Stimulated activated CD8-positive, alpha-beta memory T cell treated with anti-CD3 and anti-CD28 coated beads, Interleukin-15, amount 100 ng/mL, for 48 hours (primary cell): ENCODE measurements around the gene RGS5.
"Not testable (repeated sequence)": the region's sequence is repeated elsewhere in the genome, so short reads cannot be mapped to it uniquely, and the experiment has no call there.

Experiments used
- DNase-seq, 2 donors: peaks; one replicate each; pipeline ENCODE4 v3.0.0-alpha.2; 2020; ENCODE audit warnings: low read depth in 2 of 2

The RGS5 gene, protein sequence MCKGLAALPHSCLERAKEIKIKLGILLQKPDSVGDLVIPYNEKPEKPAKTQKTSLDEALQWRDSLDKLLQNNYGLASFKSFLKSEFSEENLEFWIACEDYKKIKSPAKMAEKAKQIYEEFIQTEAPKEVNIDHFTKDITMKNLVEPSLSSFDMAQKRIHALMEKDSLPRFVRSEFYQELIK

DNA sequence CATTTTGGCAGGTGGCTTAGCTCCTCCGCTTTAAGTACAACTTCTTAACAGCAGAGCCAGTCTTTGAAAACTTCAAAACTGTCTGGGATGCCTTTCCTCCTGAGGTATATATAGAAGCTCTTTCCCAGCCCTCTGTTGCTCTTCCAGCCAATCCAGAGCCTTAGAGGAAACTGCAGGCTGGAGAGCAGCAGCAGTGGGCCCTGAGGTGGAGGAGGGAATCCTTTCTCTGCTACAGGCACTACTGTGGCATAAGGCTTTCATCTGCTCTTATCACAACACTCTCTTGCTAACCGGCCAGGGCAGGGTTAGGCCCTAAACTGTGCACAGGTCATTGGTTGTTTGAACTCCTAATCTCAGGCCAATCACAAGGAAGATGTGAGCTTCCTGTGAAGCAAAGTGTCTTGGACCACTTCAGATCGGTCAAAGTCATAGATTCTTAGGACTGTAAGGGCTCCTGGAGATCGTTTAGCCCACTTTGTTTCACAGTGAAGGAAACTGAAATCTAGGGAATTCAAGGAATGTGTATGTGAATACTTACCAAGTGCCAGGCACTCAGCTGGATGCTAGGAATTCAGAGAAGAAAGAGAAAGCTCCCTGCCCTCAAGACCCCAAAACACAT lies at the start of gene RGS5:
TSS of gene RGS5 (minus strand) at position 84 of the 619 bp plus-strand sequence. CDS start at position 3, 81 bp downstream.
- no peak for DNase-seq

DNA sequence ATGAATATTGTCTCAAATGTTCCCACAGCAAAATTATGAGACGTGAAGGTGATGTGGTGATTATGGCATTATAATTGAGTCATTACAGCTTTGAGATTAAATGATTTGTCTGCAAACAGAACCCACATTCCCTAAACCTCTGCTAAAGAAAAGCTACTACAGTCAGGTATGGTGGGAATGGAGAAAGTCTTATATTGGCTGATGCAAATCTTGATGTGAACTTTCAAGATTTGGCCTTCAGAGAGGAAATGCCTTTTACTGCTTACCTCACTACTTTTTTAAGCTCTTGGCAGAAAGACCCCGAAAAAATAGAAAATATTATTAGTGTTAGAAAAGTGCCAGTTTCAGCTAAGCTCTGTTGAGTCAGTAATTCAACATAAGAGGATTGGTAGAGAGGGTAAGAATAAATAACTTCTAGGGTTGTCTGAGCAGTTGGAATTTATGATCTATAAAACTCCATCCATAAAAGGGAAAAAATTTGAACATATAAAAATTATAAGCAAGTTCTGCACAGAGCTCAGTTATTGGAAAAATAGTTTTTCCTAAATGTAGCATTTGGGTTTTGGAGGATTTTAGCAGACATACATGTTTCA lies 47.8 kb upstream of the RGS5 start:
- no peak for DNase-seq

GRCh38 chr1:163248064-163248463 lies 45.3 kb upstream of the RGS5 start:
- DNase-seq = no peak

DNA sequence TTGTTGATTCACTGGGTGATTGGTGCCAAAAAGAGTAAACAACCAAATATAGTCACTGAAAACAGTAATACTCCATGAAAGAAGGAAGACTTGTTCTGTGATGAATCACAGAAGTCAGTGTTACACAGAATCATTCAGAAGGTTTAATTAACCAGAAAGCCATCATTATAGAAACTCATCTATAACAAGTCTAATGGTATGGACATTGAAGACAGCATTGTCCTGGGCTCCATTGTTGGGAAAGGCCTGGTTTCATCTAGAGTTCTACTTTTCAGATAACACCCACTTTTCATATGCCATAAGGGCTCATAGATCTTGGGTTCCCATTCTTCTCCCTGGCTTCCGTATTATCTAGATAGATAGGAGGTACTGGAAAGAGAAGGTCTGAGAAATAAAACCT lies 41.9 kb upstream of the RGS5 start:
- not testable (repeated sequence) for DNase-seq

DNA sequence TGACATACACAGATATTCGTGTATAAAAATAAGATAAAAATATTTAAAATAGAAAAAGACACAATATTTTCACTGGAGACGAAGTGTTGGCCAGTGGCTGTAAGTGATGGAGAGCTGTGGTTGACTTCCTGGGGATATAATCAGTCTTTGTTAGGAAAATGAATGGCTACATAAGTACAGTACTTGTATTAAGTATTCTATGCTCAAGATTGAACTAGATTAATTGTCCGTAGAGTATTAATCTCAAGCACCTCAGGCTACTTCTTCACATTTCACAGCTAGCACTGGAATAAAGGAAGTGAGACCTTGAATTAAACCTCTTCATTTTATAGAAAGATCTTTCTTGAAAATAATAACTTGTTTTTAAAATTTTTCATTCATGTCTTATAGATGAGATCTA lies 39.0 kb upstream of the RGS5 start:
- DNase-seq = no peak

DNA sequence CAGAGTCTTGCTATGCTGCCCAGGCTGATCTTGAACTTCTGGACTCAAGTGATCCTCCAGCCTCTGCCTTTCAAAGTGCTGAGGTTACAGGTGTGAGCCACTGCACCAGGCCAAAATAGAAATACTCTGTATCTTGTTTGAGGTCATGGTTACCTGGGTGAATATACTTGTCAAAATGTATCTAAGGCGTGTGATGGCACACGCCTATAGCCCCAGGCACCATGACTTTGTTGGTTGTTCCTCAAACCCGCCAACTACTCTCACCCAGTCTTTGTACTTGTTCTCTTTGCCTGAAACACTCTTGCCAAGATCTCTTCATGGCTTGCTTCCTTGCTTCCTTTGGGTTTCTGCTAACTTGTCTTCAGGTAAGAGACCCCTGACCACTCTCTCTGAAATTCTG lies 38.0 kb upstream of the RGS5 start:
- no peak for DNase-seq

GRCh38 chr1:163233643-163234042 lies 30.9 kb upstream of the RGS5 start:
- not testable (repeated sequence) for DNase-seq

- no peak for DNase-seq
These were observed 28.7 kb upstream of the RGS5 start for GRCh38 chr1:163231385-163231784.

DNA sequence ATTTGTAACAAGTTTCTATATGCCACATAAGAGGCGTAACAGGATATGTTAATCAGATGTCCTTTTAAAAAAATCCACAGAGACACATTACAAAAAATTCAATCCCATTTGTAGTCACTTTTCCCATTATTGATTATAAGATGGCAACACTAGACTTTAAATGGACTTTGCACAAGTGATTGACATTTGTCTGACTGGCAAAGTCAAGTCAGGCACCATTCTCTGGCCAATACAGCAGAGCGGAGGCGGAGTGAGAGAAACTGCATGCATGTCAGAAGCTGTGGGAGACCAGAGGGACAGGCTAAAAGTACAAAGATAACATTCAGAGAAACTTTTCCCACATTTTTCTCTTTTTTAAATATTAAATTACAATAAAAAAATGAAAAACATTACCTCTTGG lies 28.1 kb upstream of the RGS5 start:
- DNase-seq = no peak

DNA sequence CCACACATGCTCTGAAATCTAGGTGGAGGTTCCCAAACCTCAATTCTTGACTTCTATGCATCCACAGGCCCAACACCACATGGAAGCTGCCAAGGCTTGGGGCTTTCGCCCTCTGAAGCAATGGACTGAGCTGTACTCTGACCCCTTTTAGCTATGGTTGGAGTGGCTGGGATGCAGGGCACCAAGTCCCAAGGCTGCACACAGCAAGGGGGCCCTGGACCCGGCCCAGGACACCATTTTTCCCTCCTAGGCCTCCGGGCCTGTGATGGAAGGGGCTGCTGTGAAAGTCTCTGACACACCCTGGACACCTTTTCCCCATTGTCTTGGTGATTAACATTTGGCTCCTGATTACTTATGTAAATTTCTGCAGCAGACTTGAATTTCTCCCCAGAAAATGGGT lies 25.6 kb upstream of the RGS5 start:
- DNase-seq = not testable (repeated sequence)

DNA sequence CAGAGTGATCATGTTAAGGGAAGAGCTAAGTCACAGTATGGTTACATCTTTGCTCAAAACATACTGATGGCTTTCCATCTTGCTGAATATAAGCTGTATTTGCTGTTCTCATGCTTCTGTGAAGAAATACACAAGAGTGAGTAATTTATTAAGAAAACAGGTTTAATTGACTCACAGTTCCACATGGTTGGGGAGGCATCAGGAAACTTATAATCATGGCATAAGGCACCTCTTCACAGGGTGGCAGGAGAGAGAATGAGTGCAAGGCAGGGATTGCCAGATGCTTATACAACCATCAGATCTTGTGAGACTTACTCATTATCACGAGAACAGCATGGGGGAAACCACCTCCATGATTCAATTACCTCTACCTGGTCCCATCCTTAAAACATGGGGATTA lies 24.4 kb upstream of the RGS5 start:
- DNase-seq = no peak

DNA sequence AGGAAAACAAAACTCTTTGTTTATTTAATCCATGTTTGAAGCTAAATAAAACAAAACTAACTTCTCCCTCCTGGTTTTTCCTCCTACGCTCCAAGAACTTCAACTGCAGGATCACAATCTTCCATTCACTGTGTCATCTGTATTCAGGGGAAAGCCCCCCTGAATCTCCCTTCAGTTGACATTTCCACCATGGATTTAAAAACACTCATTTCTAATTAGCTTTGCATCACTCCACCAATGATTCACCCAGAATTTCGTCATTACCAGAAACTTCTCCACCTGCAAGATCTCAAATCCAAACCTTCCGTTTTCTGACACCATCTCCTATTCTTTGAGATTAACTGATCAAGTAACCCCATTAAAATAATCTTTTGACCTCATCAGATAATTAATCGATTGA lies 10.9 kb upstream of the RGS5 start:
- DNase-seq = no peak

GRCh38 chr1:163211667-163212066 lies 9.0 kb upstream of the RGS5 start:
- DNase-seq = no peak

- no peak for DNase-seq
These were observed 2.8 kb upstream of the RGS5 start for GRCh38 chr1:163205513-163205912.

- DNase-seq = no peak
These were observed 845 bp upstream of the RGS5 start for GRCh38 chr1:163203561-163203960.

- no peak for DNase-seq
These were observed 810 bp downstream of the RGS5 start for GRCh38 chr1:163201906-163202305.

DNA sequence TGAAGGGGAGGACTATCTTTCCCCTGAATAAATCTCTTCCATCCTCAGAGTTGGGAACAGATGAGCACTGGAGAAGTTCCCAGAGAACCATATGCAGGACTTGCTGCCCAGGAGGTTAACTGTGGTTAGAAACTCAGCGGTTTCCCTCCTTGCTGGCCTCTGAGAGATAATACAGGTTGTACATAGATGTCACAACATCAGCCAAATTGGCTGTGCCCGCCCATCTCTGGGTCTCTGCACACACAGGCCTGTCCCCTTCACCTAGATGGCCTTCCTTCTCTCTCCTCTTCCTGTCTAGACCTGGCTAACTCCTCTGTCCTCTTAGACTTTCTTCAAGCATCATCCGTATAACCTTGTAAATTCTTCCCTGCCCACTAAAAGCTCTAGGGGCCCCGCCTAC lies 5.7 kb downstream of the RGS5 start:
- no peak for DNase-seq

- DNase-seq = no peak
These were observed 6.3 kb downstream of the RGS5 start for GRCh38 chr1:163196449-163196787.

- no peak for DNase-seq
These were observed 6.8 kb downstream of the RGS5 start for GRCh38 chr1:163195728-163196448.

GRCh38 chr1:163191301-163191700 lies 11.4 kb downstream of the RGS5 start:
- no peak for DNase-seq

- no peak for DNase-seq
These were observed 13.8 kb downstream of the RGS5 start for GRCh38 chr1:163188947-163189346.

DNA sequence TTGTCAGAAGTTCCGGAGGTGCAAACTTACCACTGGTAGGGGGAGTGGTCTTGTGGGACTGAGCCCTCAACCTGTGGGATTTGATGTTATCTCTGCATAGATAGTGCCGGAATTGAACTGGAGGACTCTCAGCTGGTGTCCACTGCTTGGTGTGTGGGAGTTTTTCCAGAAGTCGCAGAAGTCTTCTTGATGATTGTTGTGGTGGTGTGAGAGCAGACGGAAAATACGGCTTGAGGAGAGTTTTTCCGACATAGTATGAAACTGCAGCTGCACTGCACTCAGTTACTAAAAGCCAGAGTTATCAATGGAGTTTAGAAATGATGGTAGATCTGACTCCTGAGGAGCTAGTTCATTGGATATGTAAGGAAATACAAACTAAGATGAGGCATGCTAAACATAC lies 14.9 kb downstream of the RGS5 start:
- no peak for DNase-seq

- no peak for DNase-seq
These were observed 15.9 kb downstream of the RGS5 start for GRCh38 chr1:163186862-163187261.
